NCI-H345 treated with DMSO at 0.1 percent for 48 hours (cell line): Measurements from ENCODE around the gene INTU.
A peak's percentile ranks its signal among the peaks of the same experiment; 100 is the strongest.
"Not testable (repeated sequence)": the region's sequence is repeated elsewhere in the genome, so short reads cannot be mapped to it uniquely, and the experiment has no call there.

ENCODE experiments used
- DNase-seq: peaks from one replicate; lab custom pipeline; 2025; ENCODE audit not compliant: unreplicated experiment; lab: John Stamatoyannopoulos, UW

Gene INTU

DNA sequence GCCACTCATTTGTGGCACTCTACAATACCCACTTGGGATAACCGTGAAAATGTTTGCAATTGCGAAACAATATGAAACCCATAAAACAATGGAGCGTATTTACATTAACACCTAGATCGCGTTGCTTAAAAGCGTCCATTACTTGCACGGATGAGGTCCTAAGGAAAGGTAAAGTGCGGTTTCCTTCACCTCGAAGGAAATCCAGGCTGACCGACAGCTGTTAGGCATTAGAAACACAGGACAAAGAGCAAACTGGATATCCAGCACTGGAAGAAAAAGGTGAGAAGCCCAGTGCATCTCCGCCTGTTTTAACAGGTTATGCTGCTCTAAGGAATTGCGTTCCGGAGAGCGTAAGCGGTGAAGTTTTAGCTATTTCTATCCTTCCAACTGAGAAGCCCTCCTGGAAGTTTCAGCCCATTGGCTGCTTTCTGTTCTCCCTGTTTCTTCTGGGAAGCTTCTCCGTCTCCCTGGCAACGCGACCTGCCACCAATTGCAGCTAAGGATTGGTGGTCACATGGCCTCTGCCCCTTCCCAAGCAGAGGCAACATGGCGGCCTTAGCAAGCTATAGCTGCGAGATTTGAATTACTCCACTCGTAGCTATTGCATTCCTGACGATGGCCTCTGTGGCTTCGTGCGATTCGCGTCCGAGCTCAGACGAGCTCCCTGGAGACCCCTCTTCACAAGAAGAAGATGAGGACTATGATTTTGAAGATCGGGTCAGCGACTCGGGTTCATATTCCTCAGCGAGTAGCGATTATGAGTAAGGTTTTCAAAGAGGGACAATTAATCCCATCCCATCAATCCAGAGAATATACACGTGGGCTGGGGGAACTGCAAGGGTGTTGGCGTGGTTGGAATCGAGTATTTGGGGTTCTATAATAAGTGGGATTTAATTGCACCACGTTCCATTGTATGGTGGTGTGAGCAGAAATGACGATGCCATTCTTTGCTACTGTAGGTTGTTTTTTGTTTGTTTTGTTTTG lies at the start of gene INTU:
Gene INTU (plus strand): TSS at position 538 of the 984 bp plus-strand sequence. CDS start 78 bp downstream, at position 616.
- peak; percentile 82 for DNase-seq

DNA sequence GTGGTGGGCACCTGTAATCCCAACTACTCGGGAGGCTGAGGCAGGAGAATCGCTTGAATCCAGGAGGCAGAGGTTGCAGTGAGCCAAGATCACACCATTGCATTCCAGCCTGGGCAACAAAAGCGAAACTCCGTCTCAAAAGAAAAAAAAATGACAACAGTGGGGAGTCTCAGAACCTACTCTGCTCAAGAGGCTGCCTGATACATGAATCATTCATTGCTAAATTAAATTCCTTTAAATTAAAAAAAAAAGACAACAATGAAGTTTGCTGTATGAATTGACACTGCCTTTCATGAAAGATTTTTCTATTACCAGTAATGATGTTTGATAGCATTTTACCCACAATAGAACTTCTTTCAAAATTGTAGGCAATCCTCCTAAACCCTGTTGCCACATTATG lies 46.3 kb upstream of the INTU start:
- DNase-seq: not testable (repeated sequence)

DNA sequence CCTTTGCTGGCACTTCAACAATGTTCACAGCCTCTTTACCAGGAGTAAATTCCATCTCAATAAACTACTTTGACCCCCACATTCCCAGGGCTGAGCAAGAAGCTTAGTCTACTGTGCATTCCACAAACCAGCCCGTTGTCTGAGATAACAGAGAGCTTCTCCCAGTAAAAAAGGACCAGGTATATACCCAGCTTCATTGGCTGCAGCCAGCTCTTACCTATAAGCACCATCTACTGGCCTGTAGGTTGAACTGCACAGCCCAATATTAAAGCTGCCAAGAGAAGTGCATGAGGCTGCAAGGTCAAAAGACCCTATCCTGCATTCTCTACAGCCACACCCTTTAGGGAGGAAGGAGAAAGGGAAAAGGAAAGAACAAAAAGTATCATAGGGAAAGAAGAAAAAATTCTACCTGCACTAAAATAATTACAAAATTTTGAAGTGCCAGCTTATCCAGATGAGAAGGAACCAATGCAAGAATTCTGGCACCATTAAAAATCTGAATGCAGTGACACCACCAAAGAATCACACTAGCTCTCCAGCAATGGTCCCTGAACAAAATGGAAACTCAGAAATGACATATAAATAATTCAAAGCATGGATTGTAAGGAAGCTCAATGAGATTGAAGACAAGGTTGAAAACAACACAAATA lies 45.7 kb upstream of the INTU start:
- peak; percentile 1 for DNase-seq

DNA sequence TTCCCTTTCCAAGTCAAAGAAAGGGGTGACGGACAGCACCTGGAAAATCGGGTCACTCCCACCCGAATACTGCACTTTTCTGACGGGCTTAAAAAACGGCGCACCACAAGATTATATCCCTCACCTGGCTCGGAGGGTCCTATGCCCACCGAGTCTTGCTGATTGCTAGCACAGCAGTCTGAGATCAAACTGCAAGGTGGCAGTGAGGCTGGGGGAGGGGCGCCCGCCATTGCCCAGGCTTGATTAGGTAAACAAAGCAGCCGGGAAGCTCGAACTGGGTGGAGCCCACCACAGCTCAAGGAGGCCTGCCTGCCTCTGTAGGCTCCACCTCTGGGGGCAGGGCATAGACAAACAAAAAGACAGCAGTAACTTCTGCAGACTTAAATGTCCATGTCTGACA lies 43.6 kb upstream of the INTU start:
- DNase-seq: not testable (repeated sequence)

DNA sequence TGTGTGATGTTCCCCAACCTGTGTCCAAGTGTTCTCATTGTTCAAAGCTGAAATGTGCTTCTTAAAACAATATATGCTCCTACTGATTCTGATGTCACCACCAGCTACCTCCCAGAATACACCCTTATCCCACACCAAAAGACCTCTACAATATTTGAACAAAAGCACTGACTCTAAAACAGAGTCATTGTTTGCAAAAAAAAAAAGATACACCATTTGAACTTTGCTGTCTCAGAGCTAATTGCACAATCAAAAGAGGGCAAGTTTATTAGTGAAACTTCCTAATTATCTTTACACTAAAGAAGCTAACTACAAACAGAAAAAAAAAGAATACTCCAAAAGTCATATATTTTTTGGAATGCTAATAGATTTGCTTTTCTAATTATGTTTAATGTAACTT lies 34.1 kb upstream of the INTU start:
- no peak for DNase-seq

DNA sequence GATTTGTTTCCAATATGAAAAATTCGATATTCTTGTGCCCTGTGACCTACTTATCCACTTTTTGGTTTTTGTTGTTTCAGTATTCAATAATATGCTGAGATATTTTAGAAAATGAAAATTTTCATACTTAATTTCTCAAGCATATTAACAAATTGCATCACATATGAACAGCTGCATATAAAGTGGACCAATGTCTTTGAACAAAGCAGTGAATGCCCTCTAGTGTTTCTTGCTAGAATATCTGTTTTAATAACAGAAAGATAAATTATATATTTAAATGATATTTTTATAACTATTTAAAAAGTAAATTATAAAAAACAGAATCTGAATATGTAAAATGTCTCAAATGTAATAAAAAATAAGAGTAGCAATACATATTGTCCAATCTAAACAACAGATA lies 31.7 kb upstream of the INTU start:
- no peak for DNase-seq

DNA sequence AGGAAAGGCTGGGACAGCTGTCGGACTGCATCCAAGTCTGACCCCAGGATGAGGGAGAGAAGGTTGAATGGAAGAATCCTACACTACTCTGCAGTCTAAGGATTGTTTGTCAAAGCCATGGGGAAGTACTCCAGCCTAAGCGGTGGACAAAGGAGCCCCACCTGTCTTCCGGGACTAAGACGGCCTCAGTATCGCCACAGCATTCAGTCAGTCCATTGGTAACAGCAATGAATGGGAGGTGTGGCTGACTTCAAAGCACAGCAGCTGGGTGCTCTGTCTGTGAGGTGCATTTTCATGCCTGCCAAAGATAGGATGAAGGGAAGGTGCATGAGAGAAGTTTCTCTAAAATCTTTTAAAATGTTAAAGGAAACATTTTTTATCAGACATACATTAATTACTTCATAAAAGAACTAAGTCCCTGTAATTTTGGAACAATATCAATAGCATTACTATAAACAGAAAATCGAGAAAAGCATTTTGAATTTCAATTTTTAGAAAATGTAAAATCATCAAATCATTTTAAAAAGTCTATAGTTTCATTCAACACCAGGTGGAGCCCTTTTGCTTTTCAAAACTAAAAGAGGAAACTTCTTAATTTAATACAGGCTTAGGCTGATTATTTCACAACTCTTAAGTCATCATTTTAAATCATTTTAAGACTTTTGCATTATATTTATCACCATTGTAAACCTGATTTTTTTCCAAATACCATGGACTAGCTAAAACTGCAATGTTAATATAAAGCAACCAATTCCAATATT lies 27.6 kb upstream of the INTU start:
- DNase-seq: peak; percentile 56

DNA sequence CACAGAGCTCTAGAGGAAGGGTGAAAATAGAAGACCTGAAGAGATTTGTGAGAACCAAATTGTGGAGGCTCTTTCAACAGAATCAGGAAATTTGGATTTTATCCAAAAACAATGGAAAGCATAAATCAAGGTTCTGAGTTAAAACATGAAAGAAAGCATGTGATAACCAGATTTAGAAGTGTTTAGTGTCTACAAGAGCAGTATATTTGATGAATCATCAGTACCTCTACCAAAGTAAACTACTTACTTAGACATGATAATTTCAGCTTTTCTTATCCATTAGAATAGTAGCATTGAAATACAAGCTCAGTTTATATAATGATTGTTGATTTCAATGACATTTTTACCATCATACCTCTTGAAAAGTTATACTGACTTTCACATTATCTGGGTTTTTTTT lies 25.9 kb upstream of the INTU start:
- no peak for DNase-seq

DNA sequence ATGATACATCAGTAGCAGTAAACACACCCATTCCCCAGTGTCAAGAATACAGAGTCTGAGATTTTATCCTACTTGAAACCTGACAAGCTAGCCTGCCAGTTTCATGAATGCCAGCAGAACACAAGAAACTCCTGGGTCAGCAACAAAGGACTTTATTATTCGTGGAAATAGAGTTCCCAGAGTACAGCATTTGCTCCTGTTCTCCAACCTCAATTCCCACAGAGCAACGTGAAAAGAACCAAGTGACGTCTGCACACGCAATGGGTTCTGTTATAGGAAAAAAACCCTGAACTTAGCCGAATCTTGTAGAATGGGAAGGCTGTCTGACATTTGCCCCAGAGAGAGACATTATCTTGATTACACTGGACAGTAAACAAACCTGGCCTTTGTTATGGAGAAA lies 23.3 kb upstream of the INTU start:
- DNase-seq: no peak

DNA sequence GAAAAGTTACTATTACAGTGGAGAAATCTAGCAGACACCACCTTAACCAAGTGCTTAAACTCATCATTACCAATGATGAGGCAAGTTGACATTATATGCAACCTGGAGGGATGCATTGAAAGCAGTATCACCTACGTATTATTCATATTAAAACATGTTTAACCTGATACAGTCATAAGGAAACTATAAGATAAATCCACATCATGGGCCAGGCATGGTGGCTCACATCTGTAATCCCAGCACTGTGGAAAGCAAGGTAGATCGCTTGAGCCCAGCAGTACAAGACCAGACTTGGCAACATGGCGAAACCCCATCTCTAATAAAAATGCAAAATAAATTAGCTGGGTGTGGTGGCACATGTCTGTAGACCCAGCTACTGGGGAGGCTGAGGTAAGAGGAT lies 22.3 kb upstream of the INTU start:
- no peak for DNase-seq

DNA sequence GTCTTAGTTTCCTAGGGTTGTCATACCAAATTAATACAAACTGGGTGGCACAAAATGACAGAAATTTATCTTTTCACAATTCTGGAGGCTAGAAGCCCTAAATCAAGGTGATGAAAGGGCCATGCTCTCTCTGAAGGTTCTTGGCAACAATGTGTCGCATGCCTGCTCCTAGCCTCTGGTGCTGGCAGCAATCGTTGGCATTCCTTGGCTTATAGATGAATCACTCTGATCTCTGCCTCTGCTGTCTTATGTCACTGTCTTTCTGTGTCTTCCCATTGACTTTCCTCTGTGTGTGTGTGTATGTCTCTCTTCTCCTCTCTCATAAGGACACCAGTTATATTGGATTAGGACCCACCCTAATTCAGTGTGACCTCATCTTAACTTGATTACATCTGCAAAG lies 15.9 kb upstream of the INTU start:
- no peak for DNase-seq

DNA sequence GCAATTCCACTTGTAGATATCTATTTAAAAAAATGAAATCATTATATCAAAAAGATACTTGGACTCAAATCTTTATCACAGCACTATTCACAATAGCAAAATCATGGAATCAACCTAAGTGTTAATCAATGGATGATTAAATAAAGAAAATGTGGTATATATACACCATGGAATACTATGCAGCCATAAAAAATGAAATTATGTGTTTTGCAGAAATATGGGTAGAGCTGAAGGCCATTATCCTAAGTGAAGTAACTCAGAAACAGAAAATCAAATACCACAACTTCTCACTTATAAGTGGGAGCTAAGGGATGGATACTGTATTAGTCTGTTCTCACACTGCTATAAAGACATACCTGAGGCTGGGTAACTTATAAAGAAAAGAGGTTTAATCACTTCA lies 14.3 kb upstream of the INTU start:
- no peak for DNase-seq

DNA sequence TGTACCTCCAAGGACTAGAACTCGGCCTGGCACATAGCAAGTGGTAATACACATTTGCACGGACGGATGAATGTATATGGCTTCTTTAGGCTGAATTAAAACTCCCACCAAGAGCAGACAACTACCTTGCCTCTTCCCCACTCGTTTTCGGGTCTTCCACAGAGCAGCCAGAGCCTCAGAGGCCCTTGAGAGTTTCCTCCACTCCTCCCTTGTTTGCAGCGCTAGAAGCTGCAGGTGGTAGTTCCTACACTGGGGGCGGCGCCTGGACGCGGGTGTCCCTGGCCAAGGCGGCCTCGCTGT lies 10.2 kb upstream of the INTU start:
- DNase-seq: no peak

DNA sequence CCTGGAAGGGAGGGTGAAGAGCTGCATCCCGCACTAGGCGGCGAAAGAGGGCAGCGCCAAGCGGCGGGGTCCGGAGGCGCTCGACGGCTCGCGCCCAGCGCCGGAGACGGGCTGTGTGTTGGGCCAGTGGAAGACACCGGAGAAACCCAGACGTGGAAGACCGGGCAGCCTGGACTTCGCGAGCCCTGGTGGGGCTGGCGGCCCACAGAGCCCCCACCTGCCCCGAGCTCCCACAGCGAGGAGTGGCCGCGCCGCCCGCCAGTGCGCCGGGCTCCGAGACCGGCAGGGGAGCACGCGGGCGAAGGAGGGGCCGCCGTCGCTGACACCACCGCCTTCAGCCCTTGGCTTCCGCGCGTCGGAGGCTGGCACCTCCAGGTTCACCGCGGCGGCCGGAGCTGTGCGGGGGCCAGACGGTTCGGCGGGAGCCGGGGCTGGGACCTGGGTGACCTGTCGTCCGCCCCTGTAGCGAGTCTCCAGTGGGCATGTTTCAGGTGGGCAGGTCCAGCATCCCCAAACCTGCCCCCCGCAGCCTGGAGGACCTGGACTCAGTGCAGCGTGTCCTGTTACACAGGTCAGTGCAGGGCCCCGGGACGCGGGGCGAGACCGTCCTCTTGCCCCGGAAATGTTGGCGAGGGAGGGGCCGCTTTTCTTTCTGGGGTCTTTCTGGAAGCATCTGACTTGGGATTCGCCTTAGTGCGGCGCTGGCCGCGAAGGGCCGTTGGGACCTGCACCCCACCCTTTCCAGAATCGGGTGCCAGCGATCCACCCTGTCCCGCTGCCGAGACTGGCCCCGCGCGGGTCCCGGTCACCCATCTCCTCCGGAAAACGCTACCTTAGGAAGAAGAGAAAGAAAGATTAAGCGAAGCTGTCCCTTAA lies 9.6 kb upstream of the INTU start:
- no peak for DNase-seq

DNA sequence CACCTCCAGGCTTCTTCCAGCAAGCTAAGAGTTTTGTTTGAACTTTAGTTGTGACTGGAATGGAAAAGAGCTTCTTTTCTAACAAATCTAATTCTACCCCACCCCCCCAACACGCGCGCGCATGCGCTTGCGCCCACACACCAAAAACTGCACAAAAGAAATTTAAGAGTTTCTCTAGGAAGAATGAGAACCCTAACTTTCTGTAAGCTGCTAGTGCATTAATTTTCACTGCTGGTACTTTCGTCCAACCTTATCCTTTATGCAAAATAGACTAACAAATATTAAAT lies 9.0 kb upstream of the INTU start:
- no peak for DNase-seq

DNA sequence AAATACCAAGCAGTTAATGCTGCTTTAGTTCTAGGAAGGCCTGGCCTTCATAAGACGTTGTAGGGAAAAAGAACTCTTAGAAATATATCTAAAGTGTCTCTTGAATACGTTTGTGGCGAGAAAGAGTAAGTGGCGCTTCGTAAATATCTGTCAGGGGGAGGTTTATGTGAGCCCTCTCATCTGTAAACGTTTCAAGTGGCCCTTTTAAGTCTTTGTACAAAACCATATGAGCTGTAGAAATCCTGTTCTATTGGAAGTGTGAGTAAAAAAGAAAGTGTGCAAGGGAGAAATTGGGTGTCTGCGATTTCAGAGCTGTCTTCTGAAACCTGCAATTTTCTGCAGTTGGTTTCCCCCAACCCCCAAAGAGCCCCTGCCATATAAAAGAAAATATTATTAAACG lies 8.6 kb upstream of the INTU start:
- DNase-seq: no peak

DNA sequence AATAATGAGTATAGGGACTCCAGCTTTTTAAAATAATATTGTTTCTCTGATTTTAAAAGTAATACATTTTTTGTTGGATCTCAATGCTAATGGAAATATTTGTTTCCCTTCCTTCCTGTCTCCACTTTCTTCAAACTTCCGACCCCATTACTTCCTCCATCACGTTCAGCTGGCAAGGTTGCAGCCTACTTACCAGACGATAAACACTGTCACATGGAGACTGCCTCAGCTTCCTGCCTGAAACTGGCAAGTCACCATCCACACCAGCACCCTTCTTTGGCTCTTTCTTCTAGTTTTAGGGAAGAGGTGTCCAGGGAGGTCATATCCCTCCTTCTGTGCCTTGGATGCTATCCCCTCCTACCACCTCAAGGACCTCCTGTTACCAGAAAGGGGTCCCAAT lies 3.4 kb upstream of the INTU start:
- no peak for DNase-seq

DNA sequence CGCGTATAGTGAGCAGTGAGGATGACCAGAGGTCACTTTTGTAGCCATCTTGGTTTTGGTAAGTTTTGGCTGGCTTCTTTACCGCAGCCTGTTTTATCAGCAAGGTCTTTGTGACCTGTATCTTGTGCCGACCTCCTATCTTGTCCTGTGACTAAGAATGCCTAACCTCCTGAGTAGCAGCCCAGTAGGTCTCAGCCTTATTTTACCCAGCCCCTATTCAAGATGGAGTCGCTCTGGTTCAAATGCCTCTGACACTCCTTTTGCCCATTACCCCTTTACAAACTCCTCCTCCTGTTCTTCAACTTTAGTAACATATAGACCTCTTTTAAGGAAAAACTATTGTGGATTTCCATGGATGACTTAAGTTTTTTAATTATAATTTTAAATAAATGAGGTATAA lies 2.6 kb upstream of the INTU start:
- no peak for DNase-seq

DNA sequence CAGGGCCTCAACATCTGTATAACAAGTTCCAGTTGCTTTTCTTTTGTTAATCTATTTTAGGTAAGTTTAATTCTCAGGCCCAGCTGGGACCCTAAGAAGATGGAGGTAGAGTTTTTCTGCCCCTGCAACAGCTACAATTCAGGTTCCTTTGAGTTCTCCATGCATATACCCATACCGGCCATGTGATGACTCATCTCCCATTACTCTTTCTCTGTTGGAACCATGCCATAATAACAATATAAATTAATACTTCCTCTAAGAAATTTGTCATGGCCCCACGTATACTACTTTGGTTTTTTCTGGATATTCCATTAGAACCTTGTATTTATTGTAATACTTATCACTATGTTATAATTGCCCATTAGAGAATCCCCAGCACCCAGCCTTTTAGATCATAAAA lies 1.3 kb upstream of the INTU start:
- DNase-seq: no peak

DNA sequence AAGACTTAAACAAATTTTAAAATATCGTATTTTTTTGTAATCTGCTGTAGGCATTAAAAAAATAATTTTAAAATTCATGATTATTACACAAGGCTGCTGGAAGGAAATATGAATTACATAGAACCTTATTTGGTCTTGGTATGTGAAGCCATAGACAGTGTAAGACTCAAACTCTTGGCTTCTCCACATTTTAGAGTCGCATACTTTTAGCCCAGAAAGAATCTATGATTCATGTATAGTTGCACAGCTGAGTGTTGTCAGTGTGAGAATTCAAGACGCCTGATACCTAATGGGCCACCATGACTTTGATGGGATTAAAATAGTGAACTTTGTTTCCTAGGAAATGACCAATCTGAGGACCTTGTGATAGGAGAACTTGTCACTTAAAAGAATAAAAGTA lies 1.4 kb downstream of the INTU start:
- DNase-seq: no peak

DNA sequence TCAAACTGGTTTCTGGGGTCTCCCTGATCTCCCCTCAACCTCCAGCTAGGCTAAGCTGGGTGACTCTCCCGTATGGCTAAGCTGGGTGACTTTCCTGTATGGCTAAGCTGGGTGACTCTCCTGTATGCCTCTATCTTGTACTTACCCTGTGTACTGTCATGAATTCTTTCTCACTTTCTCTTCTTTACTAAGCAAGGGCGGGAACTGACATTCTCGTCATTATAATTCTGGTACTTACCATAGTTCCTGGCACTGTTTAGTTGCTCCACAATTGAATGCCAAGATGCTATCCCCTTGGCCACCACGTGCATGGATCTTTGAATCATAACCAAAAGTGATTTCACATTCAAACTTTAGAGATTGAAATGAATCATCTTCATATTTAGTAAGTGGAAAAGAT lies 8.8 kb downstream of the INTU start:
- no peak for DNase-seq
